ENCODE measurements around the gene RNF130.
A peak's percentile ranks its signal among the peaks of the same experiment; 100 is the strongest.

Gene RNF130

GRCh38 chr5:180071531-180072255, at the start of gene RNF130:
RNF130 (minus strand) TSS chr5:180071759; CDS start chr5:180071702, 57 bp downstream.
- Histone ChIP-seq H3K79me2 (peaks cover 2% of the 10 kb centered on the region), H3K9me3 (ENCODE audit: control insufficient read depth, low read length) (no peaks in the 10 kb centered on the region), H3K4me1 (peaks cover 2% of the 10 kb centered on the region), H3K4me3 (ENCODE audit: low read depth, low read length) (peak within 1 kb of the TSS; percentile 79), H3K9ac (peak within 1 kb of the TSS; percentile 78), H3K27me3 (ENCODE audit: control insufficient read depth, insufficient read depth, low read length) (no peaks in the 10 kb centered on the region), H3K27ac (peak within 1 kb of the TSS; percentile 87), H2AFZ (peak within 1 kb of the TSS; percentile 97), H3K36me3 (ENCODE audit: control insufficient read depth, insufficient read depth, low read length) (no peaks in the 10 kb centered on the region), H3K4me2 (ENCODE audit: low read length) (peak within 1 kb of the TSS; percentile 70)
- TF ChIP-seq, protein P1, sequence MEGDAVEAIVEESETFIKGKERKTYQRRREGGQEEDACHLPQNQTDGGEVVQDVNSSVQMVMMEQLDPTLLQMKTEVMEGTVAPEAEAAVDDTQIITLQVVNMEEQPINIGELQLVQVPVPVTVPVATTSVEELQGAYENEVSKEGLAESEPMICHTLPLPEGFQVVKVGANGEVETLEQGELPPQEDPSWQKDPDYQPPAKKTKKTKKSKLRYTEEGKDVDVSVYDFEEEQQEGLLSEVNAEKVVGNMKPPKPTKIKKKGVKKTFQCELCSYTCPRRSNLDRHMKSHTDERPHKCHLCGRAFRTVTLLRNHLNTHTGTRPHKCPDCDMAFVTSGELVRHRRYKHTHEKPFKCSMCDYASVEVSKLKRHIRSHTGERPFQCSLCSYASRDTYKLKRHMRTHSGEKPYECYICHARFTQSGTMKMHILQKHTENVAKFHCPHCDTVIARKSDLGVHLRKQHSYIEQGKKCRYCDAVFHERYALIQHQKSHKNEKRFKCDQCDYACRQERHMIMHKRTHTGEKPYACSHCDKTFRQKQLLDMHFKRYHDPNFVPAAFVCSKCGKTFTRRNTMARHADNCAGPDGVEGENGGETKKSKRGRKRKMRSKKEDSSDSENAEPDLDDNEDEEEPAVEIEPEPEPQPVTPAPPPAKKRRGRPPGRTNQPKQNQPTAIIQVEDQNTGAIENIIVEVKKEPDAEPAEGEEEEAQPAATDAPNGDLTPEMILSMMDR (IDR thresholded peaks at IDR 0.05): no peak

- Histone ChIP-seq H3K9me3 (ENCODE audit: control insufficient read depth, low read length) (no peaks in the 10 kb centered on the region), H3K9ac (no peak overlapping the region), H3K4me1 (no peaks in the 10 kb centered on the region), H3K36me3 (ENCODE audit: control insufficient read depth, insufficient read depth, low read length) (no peaks in the 10 kb centered on the region), H2AFZ (no peak overlapping the region), H3K4me3 (ENCODE audit: low read depth, low read length) (no peak overlapping the region), H3K4me2 (ENCODE audit: low read length) (no peak overlapping the region), H3K79me2 (no peaks in the 10 kb centered on the region), H3K27ac (no peak overlapping the region), H3K27me3 (ENCODE audit: control insufficient read depth, insufficient read depth, low read length) (no peaks in the 10 kb centered on the region)
- TF ChIP-seq, protein P1 (IDR thresholded peaks at IDR 0.05): no peak
Observed at GRCh38 chr5:180120237-180121101, 48.9 kb upstream of the RNF130 start.

- Histone ChIP-seq H3K4me2 (ENCODE audit: low read length) (no peak overlapping the region), H3K4me3 (ENCODE audit: low read depth, low read length) (no peak overlapping the region), H2AFZ (no peak overlapping the region), H3K27me3 (ENCODE audit: control insufficient read depth, insufficient read depth, low read length) (no peaks in the 10 kb centered on the region), H3K27ac (no peak overlapping the region), H3K9me3 (ENCODE audit: control insufficient read depth, low read length) (no peaks in the 10 kb centered on the region), H3K9ac (no peak overlapping the region), H3K4me1 (no peaks in the 10 kb centered on the region), H3K79me2 (no peaks in the 10 kb centered on the region), H3K36me3 (ENCODE audit: control insufficient read depth, insufficient read depth, low read length) (no peaks in the 10 kb centered on the region)
- TF ChIP-seq, protein P1 (IDR thresholded peaks at IDR 0.05): no peak
Observed at GRCh38 chr5:180119903-180120236, 48.3 kb upstream of the RNF130 start.

DNA sequence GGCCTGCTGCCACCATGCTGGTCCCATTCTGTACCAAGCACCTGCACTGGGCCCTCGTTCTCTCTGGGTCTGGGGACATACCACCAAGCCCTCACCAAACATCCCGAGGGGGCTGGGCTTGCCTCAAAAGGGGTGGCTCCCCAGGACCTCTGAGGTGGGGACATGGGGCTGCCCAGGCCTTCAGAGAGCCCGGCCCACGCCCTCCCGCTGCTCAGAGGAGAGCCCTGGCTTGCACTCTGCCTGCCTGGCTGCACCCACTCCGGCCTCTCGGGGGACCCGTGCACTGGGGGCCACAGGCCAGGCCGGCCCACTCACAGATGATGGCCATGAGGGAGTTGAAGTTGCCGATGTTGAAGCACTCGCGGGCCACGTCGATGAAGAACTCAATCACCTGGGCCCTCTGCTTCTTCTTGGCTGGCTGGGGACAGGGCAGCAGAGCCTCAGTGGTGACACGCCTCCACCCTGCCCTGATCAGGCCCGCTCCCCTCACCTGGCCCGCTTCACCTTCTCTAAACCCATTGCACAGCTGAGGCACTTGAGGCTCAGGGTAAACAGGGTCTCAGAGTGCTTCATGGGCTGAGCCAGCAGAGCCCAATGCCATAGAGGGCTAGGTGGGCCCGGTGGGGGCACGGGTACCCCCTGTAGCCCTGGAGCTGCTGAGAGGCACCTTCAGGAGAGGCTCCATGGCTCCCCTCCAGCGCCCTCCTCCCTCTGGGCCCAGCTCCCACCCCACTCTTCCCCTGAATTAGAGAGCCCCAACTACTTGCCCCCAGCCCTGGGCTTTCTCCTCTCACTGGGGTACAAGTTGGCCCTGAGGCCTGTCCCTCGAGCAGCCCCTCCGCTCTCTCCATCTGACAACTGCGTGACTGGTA, 47.7 kb upstream of the RNF130 start:
- H3K4me2 ChIP-seq (ENCODE audit: low read length): no peak overlapping the region
- no peaks in the 10 kb centered on the region for H3K36me3 ChIP-seq (ENCODE audit: control insufficient read depth, insufficient read depth, low read length)
- H3K9ac ChIP-seq: no peak overlapping the region
- H3K27ac ChIP-seq: no peak overlapping the region
- no peaks in the 10 kb centered on the region for H3K27me3 ChIP-seq (ENCODE audit: control insufficient read depth, insufficient read depth, low read length)
- TF ChIP-seq, protein P1 (IDR thresholded peaks at IDR 0.05): no peak
- H3K4me1 ChIP-seq: no peaks in the 10 kb centered on the region
- H2AFZ ChIP-seq: no peak overlapping the region
- no peaks in the 10 kb centered on the region for H3K9me3 ChIP-seq (ENCODE audit: control insufficient read depth, low read length)
- no peak overlapping the region for H3K4me3 ChIP-seq (ENCODE audit: low read depth, low read length)
- no peaks in the 10 kb centered on the region for H3K79me2 ChIP-seq

Data from parathyroid adenoma (tissue), 2 donors.